AG04450 (cell line): ENCODE results near the gene ARHGAP20. TPM values are rescaled to one million over a fixed set of nuclear protein-coding genes. Genes with fewer than 3 reads are reported as not detected.

Source experiments
- CTCF ChIA-PET: fragments of 300-600, 350-600 bp; formaldehyde crosslinking; extraction: SDS; loops from one replicate; lab custom pipeline; 2022; ENCODE audit warnings: antibody characterized with exemption, inconsistent platforms; lab: Charles Lee
- POLR2A ChIA-PET: fragments of 350-600 bp; formaldehyde crosslinking; extraction: SDS; loops from one replicate; lab custom pipeline; 2021; ENCODE audit warnings: antibody characterized with exemption, inconsistent platforms; lab: Yijun Ruan, JAX
- DNase-seq: peaks from one replicate; pipeline ENCODE4 v3.0.0-alpha.2; 2011; ENCODE audit warnings: low read depth, low spot score
- H3K27ac ChIP-seq: one replicate; pipeline ENCODE4 v1.5.1; 2012; ENCODE audit warnings: low read depth, low read length, control low read depth
- H3K27me3 ChIP-seq: one replicate; pipeline ENCODE4 v1.6.0; 2012; ENCODE audit warnings: low read length; ENCODE audit not compliant: control insufficient read depth, insufficient read depth
- H3K4me3 ChIP-seq: 2 replicates; pipeline ENCODE4 v1.5.1; 2011; ENCODE audit warnings: mild to moderate bottlenecking, low read depth, low read length, control low read depth
- H3K9me3 ChIP-seq: 2 replicates; pipeline ENCODE4 v1.5.1; 2012; ENCODE audit warnings: low read length; ENCODE audit not compliant: control insufficient read depth, insufficient read depth
- polyA plus RNA-seq: library from polyadenylated mRNA; depleted of rRNA; stranded (reverse); fragments of >200 nt; gene quantifications from 2 replicates; pipeline ENCODE4 v1.2.3, GENCODE V29; 2011
- TF ChIP-seq, protein P1 (sequence below): IDR thresholded peaks from 2 replicates; pipeline ENCODE4 v1.5.1; 2011; ENCODE audit warnings: low read depth, low read length, control low read depth, inconsistent platforms

ARHGAP20 gene
- polyA plus RNA-seq, 1 experiment = 4.0 TPM

- H3K9me3 ChIP-seq = no peaks in the 10 kb centered on the region
- no peak for DNase-seq
- ChIA-PET CTCF (no interaction called here), POLR2A (no interaction called here)
- TF ChIP-seq, protein P1, sequence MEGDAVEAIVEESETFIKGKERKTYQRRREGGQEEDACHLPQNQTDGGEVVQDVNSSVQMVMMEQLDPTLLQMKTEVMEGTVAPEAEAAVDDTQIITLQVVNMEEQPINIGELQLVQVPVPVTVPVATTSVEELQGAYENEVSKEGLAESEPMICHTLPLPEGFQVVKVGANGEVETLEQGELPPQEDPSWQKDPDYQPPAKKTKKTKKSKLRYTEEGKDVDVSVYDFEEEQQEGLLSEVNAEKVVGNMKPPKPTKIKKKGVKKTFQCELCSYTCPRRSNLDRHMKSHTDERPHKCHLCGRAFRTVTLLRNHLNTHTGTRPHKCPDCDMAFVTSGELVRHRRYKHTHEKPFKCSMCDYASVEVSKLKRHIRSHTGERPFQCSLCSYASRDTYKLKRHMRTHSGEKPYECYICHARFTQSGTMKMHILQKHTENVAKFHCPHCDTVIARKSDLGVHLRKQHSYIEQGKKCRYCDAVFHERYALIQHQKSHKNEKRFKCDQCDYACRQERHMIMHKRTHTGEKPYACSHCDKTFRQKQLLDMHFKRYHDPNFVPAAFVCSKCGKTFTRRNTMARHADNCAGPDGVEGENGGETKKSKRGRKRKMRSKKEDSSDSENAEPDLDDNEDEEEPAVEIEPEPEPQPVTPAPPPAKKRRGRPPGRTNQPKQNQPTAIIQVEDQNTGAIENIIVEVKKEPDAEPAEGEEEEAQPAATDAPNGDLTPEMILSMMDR = no peak
- no peak overlapping the region for H3K27ac ChIP-seq
- no peak overlapping the region for H3K4me3 ChIP-seq
- H3K27me3 ChIP-seq = no peaks in the 10 kb centered on the region
Observed at GRCh38 chr11:110573411-110573810, 138.8 kb downstream of the ARHGAP20 start.

DNA sequence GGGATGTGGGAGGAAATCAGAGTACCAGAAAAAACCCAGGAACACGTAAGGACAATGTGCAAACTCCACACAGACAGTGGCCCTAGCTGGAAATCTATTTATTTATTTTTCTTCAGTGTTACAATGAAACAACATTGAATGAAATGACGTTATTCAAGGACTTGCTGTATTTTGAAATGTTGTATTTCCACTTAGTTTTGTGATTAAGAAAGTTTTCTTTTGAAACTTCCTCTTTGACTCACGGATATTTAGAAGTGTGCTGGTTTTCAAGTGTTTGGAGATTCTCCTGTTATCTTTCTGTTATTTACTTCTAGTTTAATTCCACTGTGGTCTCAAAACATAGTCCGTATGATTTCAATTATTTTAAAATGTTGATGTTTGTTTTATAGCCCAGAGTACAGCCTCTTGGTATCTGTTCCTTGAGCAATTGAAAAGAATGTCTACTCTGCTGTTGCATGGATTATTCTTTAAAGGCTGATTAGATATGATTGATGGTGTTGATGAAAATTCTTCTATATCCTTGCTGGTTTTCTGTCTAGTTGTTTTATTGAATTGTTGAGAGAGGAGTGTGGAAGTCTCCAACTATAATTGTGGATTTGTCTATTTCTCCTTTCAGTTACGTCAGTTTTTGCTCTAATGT lies 141.0 kb downstream of the ARHGAP20 start:
- ChIA-PET POLR2A (no interaction called here), CTCF (no interaction called here)
- H3K27me3 ChIP-seq = no peaks in the 10 kb centered on the region
- H3K4me3 ChIP-seq = no peak overlapping the region
- TF ChIP-seq, protein P1 = no peak
- no peak for DNase-seq
- H3K9me3 ChIP-seq = no peaks in the 10 kb centered on the region
- no peak overlapping the region for H3K27ac ChIP-seq

- peaks cover 4% of the 10 kb centered on the region for H3K27me3 ChIP-seq
- no peak overlapping the region for H3K4me3 ChIP-seq
- POLR2A ChIA-PET = no interaction called here
- DNase-seq = no peak
- CTCF ChIA-PET = no interaction called here
- TF ChIP-seq, protein P1 = no peak
- H3K27ac ChIP-seq = no peak overlapping the region
- no peaks in the 10 kb centered on the region for H3K9me3 ChIP-seq
Observed at GRCh38 chr11:110566577-110566976, 145.7 kb downstream of the ARHGAP20 start.

- Histone ChIP-seq H3K27ac (no peak overlapping the region), H3K9me3 (no peaks in the 10 kb centered on the region), H3K4me3 (no peak overlapping the region), H3K27me3 (peaks cover 8% of the 10 kb centered on the region)
- ChIA-PET POLR2A (interaction anchor here (0.5 kb wide), 1 partner anchor 145 kb away, joined by 4 read pairs; no protein-coding TSS in a partner anchor), CTCF (no interaction called here)
- no peak for DNase-seq
- TF ChIP-seq, protein P1 = no peak
Observed at GRCh38 chr11:110565357-110566336, 146.6 kb downstream of the ARHGAP20 start.
